PC-9 (cell line): ENCODE results near the gene ABL2.

Experiments used
- EZH2 ChIP-seq: fragments of 200-600 bp; sonication (generic); IDR thresholded peaks from 2 replicates; pipeline ENCODE4 v1.8.0; 2017; ENCODE audit warnings: antibody characterized with exemption, low read depth
- TF ChIP-seq, protein P1 (sequence below): fragments of 200-600 bp; sonication (generic); conservative IDR thresholded peaks from 2 replicates; pipeline ENCODE4 v1.6.1; 2017; ENCODE audit warnings: mixed run types, antibody characterized with exemption, mild to moderate bottlenecking, moderate library complexity

GRCh38 chr1:179197690-179198297 is 31.7 kb downstream of the ABL2 start:
- TF ChIP-seq, protein P1, sequence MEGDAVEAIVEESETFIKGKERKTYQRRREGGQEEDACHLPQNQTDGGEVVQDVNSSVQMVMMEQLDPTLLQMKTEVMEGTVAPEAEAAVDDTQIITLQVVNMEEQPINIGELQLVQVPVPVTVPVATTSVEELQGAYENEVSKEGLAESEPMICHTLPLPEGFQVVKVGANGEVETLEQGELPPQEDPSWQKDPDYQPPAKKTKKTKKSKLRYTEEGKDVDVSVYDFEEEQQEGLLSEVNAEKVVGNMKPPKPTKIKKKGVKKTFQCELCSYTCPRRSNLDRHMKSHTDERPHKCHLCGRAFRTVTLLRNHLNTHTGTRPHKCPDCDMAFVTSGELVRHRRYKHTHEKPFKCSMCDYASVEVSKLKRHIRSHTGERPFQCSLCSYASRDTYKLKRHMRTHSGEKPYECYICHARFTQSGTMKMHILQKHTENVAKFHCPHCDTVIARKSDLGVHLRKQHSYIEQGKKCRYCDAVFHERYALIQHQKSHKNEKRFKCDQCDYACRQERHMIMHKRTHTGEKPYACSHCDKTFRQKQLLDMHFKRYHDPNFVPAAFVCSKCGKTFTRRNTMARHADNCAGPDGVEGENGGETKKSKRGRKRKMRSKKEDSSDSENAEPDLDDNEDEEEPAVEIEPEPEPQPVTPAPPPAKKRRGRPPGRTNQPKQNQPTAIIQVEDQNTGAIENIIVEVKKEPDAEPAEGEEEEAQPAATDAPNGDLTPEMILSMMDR = no peak
- TF ChIP-seq EZH2 = no peak
